Muscle layer of duodenum (tissue), 2 donors: ENCODE data around the gene KLHL30.
A peak's percentile ranks its signal among the peaks of the same experiment; 100 is the strongest.

Experiments used
- H3K27ac ChIP-seq: one replicate; pipeline ENCODE4 v1.7.0; 2013; ENCODE audit warnings: mild to moderate bottlenecking, low read length
- H3K27me3 ChIP-seq: one replicate; pipeline ENCODE4 v1.7.0; 2013; ENCODE audit warnings: low read depth, mild to moderate bottlenecking, control low read depth, low read length
- H3K36me3 ChIP-seq, 2 donors: one replicate each; pipeline ENCODE4 v1.7.0; 2013; ENCODE audit warnings: low read length in 2 of 2, control low read depth in 1 of 2, mild to moderate bottlenecking in 1 of 2; ENCODE audit not compliant: insufficient read depth in 2 of 2, control insufficient read depth in 1 of 2
- H3K4me1 ChIP-seq, 2 donors: one replicate each; pipeline ENCODE4 v1.7.0; 2013; ENCODE audit warnings: low read length in 2 of 2, mild to moderate bottlenecking in 2 of 2, control low read depth in 1 of 2, moderate library complexity in 1 of 2; ENCODE audit not compliant: insufficient read depth in 2 of 2, control insufficient read depth in 1 of 2
- H3K4me3 ChIP-seq, 2 donors: one replicate each; pipeline ENCODE4 v1.7.0; 2013; ENCODE audit warnings: low read length in 2 of 2, low read depth in 1 of 2, mild to moderate bottlenecking in 1 of 2
- H3K9me3 ChIP-seq, 2 donors: one replicate each; pipeline ENCODE4 v1.7.0; 2013; ENCODE audit warnings: low read length in 2 of 2, control low read depth in 1 of 2, mild to moderate bottlenecking in 1 of 2; ENCODE audit not compliant: control insufficient read depth in 1 of 2
- donor health status: healthy.

KLHL30 gene

DNA sequence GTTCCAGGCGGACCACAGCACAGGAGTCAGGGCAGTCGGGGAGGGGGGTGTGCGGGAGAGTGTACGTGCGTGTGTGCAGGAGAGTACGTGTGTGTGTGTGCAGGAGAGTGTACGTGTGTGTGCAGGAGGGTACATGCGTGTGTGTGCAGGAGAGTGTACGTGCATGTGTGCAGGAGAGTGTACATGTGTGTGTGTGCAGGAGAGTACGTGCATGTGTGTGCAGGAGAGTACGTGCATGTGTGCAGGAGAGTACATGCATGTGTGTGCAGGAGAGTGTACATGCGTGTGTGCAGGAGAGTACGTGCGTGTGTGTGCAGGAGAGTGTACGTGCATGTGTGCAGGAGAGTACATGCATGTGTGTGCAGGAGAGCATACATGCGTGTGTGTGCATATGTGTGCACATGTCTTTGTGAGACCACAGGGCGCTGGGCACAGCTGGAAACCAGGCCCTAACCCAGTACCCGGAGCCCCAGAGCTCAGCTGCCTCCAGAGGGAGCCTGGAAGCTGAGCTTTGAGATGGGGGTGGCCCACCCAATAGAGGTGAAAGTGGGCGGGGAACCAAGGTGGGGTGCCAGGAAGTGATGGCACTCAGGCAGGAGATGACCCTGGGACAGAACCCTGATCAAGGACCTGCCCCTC, 13.9 kb upstream of the KLHL30 start:
- no peak overlapping the region for H3K27ac ChIP-seq
- H3K4me1 ChIP-seq = peaks cover 0 to 7% of the 10 kb centered on the region in 2 donors
- H3K36me3 ChIP-seq = no peaks in the 10 kb centered on the region
- no peaks in the 10 kb centered on the region for H3K9me3 ChIP-seq
- H3K27me3 ChIP-seq = no peaks in the 10 kb centered on the region
- no peak overlapping the region for H3K4me3 ChIP-seq

DNA sequence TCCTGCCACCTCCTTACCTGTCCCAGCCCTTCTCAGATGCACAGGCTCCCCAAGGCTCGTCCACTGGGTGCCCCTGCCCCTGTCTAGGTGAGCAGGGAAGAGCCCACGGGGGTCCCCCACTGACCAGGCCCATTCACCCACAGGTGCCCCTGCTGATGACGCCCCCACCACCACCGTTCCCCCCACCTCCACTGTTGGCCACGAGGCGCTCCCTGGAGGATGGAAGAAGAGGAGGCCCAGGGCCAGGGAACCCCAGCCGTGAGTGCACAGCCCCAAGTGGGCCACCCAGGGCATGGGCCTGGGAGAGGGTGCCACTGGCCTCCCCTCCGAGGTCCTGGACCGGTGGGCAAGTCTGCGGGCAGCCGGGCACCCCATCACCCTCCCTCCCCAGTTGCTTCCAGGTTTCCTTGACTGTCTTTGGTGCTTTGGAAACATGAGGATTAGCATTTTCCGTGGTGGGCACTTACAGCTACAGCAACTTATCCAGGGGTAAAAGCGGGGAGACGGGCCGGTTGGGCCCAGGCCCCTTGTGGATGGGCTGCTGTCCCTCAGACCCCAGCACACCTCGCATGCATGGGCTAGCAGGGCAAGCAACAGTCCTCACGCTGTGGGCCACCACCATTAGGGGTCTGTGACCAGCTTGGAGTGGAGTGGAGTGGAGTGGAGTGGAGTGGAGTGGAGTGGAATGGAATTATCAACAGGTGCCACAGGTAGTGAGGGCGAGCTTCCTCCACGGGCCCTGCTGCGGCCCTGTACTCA, 13.2 kb upstream of the KLHL30 start:
- Histone ChIP-seq H3K27me3 (no peaks in the 10 kb centered on the region), H3K4me3 (no peak overlapping the region), H3K36me3 (no peaks in the 10 kb centered on the region), H3K4me1 (peaks cover 0 to 7% of the 10 kb centered on the region in 2 donors), H3K27ac (no peak overlapping the region), H3K9me3 (no peaks in the 10 kb centered on the region)

DNA sequence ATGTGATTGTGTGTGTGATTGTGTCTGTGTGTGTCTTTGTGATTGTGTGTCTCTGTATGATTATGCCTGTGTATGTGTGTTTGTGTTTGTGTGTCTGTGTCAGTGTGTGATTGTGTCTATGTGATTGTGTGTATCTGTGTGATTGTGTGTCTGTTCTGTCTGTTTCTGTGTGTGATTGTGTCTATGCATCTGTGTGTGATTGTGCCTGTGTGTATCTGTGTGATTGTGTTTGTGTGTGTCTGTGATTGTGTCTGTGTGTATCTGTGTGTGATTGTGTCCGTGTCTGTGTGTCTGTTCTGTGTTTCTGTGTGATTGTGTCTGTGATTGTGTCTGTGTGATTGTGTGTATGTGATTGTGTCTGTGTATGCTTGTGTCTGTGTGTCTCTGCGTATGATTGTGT, 12.1 kb upstream of the KLHL30 start:
- Histone ChIP-seq H3K27me3 (no peaks in the 10 kb centered on the region), H3K9me3 (no peaks in the 10 kb centered on the region), H3K4me3 (no peak overlapping the region), H3K27ac (no peak overlapping the region), H3K36me3 (peaks cover 0 to 3% of the 10 kb centered on the region in 2 donors), H3K4me1 (peaks cover 0 to 7% of the 10 kb centered on the region in 2 donors)

DNA sequence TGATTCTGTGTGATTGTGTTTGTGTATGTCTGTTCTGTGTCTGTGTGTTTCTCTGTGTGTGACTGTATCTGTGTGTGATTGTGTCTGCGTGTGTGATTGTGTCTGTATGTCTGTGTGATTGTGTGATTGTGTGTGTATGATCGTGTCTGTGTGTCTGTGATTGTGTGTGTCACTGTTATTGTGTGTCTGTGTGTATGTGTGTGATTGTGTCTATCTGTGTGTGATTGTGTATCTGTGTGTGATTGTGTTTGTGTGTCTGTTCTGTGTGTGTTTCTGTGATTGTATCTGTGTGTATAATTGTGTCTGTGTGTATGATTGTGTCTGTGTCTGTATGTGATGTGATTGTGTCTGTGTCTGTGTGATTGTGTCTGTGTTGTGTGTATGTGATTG, 11.7 kb upstream of the KLHL30 start:
- Histone ChIP-seq H3K9me3 (no peaks in the 10 kb centered on the region), H3K4me3 (peak overlapping the region in 1 of 2 donors; percentile 41), H3K27ac (no peak overlapping the region)

DNA sequence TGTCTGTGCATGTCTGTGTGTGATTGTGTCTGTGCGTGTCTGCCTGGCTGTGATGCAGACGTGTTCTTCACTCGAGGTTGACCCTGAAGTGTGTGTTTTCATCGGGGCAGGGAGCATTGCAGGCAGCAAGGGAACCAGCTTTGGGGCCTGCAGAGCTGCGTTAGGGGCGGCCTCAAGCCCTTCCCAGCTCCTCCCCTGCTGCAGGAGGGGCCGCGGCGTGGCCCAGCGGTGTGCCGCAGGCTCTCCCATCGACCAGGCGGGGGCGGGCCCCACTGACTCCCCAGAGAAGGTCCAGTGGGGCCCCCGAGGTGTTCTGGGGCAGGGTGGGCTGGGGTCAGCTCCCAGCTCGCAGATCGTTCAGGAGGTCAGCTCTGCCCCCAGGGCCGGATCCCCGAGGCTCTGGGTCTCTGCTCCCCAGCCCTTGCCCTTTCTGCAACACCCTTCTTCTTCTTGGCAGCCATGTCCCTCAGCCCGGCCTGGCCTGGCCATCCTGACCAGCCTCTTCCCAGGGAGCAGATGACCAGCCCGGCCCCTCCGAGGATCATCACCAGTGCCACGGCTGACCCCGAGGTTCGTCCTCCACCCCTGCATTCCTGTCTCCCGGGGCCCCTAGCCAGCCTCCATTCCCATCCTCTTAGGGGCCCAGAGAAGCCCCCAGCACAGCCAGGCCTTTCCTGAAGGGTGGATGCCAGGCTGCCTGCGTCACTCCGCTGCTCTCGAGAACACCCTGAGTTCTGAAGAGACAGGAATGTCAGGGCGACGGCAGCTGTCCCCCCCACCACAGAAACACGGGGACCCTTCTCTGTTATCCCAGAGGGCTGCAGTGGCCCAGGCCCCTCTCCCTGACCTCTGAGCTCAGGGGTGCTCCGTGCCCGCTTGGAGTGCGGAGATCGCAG, 11.1 kb upstream of the KLHL30 start:
- no peak overlapping the region for H3K27ac ChIP-seq
- H3K9me3 ChIP-seq = no peaks in the 10 kb centered on the region
- peaks cover 0 to 7% of the 10 kb centered on the region in 2 donors for H3K4me1 ChIP-seq
- peaks cover 0 to 3% of the 10 kb centered on the region in 2 donors for H3K36me3 ChIP-seq
- H3K4me3 ChIP-seq = peak overlapping the region in 1 of 2 donors; percentile 41
- H3K27me3 ChIP-seq = no peaks in the 10 kb centered on the region

More for the DNA sequence above, 11.7 kb upstream of the KLHL30 start:
- no peaks in the 10 kb centered on the region for H3K27me3 ChIP-seq
- H3K36me3 ChIP-seq = peaks cover 0 to 3% of the 10 kb centered on the region in 2 donors
- H3K4me1 ChIP-seq = peaks cover 0 to 7% of the 10 kb centered on the region in 2 donors

DNA sequence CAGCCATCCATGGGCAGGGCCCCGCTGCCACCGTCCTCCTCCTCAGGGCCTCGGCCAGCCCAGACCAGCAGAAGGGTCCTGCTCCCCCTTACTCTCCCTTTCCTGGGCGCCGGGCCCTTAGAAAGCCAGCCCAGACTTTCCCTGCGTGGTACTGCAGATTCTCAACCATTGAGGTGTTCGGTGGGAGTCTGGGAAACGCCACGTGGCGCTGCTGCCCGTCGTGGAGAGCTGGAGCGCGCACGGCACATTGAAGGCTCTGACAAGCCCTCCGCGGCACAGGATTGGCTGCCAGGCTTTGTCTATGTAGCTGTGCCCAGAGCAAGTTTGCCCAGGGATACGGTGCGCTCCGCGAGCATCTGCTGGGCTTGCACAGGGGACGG, 10.4 kb upstream of the KLHL30 start:
- no peaks in the 10 kb centered on the region for H3K27me3 ChIP-seq
- H3K9me3 ChIP-seq = no peaks in the 10 kb centered on the region
- H3K4me1 ChIP-seq = peaks cover 0 to 7% of the 10 kb centered on the region in 2 donors
- H3K36me3 ChIP-seq = peaks cover 0 to 3% of the 10 kb centered on the region in 2 donors
- H3K27ac ChIP-seq = no peak overlapping the region
- H3K4me3 ChIP-seq = no peak overlapping the region

DNA sequence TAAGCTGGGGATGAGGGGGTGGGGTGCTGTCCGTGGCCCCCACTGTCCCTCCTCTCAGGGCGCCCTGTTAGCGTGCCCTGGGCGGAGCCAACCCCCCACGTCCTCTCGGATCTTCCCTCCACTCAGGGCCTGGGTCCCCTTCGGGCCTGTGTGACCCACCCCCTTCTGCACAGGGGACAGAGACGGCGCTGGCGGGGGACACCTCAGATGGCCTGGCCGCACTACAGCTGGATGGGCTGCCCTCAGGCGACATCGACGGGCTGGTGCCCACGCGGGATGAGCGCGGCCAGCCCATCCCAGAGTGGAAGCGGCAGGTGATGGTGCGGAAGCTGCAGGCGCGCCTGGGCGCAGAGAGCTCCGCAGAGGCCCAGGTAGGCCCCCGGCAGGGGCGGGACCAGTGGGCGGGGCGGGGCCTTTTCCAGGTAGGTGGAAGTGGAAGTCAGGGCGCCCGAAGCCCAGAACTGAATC, 9.9 kb upstream of the KLHL30 start:
- Histone ChIP-seq H3K9me3 (no peaks in the 10 kb centered on the region), H3K4me3 (no peak overlapping the region), H3K36me3 (peaks cover 0 to 3% of the 10 kb centered on the region in 2 donors), H3K27ac (no peak overlapping the region), H3K4me1 (peaks cover 0 to 7% of the 10 kb centered on the region in 2 donors), H3K27me3 (no peaks in the 10 kb centered on the region)

DNA sequence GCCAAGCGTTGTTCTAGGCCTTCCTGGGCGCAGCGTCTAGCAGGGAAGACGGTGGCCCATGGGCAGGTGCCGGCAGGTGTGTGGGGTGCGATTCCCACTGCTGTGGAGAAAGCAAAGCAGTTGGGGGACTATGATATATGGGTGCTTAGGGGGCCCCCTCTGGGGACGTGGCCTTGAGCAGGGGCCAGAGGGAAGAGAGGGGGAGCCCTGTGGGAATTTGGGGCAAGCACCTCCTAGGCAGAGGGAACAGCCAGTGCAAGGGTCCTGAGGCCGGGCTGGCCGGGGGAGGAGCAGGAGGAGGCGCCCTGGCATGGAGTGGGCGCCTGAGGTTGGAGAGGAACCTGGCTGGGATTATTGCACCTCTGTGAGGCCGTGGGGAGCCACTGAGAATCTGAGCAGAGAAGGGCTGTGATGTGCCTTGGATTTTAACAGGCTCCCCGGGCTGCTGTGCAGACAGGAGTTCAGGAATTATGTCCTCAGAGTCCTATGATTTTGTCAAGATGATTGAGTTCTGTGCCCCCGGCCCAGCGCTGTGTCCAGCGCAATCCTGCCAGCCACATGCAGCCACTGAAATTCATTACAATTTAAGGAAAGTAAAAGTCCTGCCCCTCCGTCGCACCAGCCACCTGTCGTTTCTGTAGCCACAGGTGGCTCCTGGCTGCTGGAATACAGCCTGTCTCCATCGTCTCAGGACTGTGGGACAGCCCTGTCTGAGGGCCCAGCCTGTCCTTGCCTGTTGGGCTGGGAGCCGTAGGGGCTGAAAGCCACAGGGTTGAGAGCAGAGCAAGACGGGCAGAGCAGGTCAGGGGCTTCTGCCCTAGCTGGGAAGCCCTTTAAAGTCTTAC, 9.1 kb upstream of the KLHL30 start:
- Histone ChIP-seq H3K36me3 (peaks cover 0 to 3% of the 10 kb centered on the region in 2 donors), H3K27me3 (no peaks in the 10 kb centered on the region), H3K27ac (no peak overlapping the region), H3K4me1 (peaks cover 0 to 7% of the 10 kb centered on the region in 2 donors), H3K4me3 (no peak overlapping the region), H3K9me3 (no peaks in the 10 kb centered on the region)

DNA sequence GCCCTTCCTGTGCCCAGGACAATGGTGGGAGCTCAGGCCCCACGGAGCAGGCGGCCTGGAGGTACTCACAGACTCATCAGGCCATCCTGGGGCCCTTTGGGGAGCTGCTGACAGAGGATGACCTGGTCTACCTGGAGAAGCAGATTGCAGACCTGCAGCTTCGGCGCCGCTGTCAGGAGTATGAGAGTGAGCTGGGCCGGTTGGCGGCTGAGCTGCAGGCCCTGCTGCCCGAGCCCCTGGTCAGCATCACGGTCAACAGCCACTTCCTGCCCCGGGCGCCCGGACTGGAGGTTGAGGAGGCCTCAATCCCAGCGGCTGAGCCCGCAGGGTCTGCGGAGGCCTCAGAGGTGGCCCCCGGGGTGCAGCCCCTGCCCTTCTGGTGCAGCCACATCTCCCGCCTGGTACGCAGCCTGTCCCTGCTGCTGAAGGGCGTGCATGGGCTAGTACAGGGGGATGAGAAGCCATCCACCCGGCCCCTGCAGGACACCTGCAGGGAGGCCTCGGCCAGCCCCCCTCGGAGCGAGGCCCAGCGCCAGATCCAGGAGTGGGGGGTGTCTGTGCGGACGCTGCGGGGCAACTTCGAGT, 8.3 kb upstream of the KLHL30 start:
- no peaks in the 10 kb centered on the region for H3K9me3 ChIP-seq
- no peak overlapping the region for H3K27ac ChIP-seq
- H3K4me1 ChIP-seq = peaks cover 0 to 7% of the 10 kb centered on the region in 2 donors
- H3K4me3 ChIP-seq = no peak overlapping the region
- H3K27me3 ChIP-seq = no peaks in the 10 kb centered on the region
- peaks cover 0 to 3% of the 10 kb centered on the region in 2 donors for H3K36me3 ChIP-seq
